IMR-90 (cell line): ENCODE data around the gene ABHD6. TPM values are rescaled to one million over a fixed set of nuclear protein-coding genes. Genes with fewer than 3 reads are reported as not detected.

Experiments
- ATAC-seq: fragments of 200-7000 bp; cut with Tn5 transposase; 2 replicates; pipeline ENCODE4 v1.9.1; 2020; ENCODE audit warnings: low read depth, mild to moderate bottlenecking, moderate library complexity
- BruUV-seq: library from RNA; stranded (reverse); fragments of 400-500 nt; replicated peaks from 2 replicates; lab custom pipeline; 2021; lab: Mats Ljungman, UMichigan
- CTCF ChIA-PET: fragments of 300-600 bp; formaldehyde crosslinking; extraction: SDS; loops from one replicate; lab custom pipeline; 2021; ENCODE audit warnings: antibody characterized with exemption; lab: Yijun Ruan, JAX
- POLR2A ChIA-PET: fragments of 300-600 bp; sonication (Branson Sonifier 250); formaldehyde crosslinking; loops from one replicate; lab custom pipeline; 2022; ENCODE audit warnings: antibody characterized with exemption; ENCODE audit not compliant: unreplicated experiment; lab: Charles Lee
- DNase-seq: peaks from one replicate; pipeline ENCODE4 v3.0.0; 2013
- H2AFZ ChIP-seq: replicated peaks from 2 replicates; pipeline ENCODE3; 2013; ENCODE audit warnings: low read length, mild to moderate bottlenecking; ENCODE audit not compliant: poor library complexity
- H2AK5ac ChIP-seq: 2 replicates; pipeline ENCODE4 v1.6.1; 2013; ENCODE audit warnings: low read depth, low read length, inconsistent platforms
- H2AK9ac ChIP-seq: replicated peaks from 2 replicates; pipeline ENCODE3; 2013; ENCODE audit warnings: mild to moderate bottlenecking, low read depth, low read length, moderate library complexity; ENCODE audit not compliant: poor library complexity
- H2BK120ac ChIP-seq: 2 replicates; pipeline ENCODE4 v1.6.1; 2013; ENCODE audit warnings: low read depth, low read length, inconsistent platforms
- H2BK15ac ChIP-seq: 3 replicates; pipeline ENCODE4 v1.6.1; 2013; ENCODE audit warnings: low read depth, low read length, inconsistent platforms
- H2BK20ac ChIP-seq: 2 replicates; pipeline ENCODE4 v1.6.1; 2013; ENCODE audit warnings: low read depth, mild to moderate bottlenecking, inconsistent platforms, low read length, moderate library complexity
- H2BK5ac ChIP-seq: 2 replicates; pipeline ENCODE4 v1.6.1; 2013; ENCODE audit warnings: mild to moderate bottlenecking, low read depth, low read length, inconsistent platforms; ENCODE audit not compliant: poor library complexity, severe bottlenecking
- H3K14ac ChIP-seq: replicated peaks from 2 replicates; pipeline ENCODE4 v1.6.1; 2013; ENCODE audit warnings: low read depth, low read length, inconsistent platforms
- H3K18ac ChIP-seq: 2 replicates; pipeline ENCODE4 v1.6.1; 2013; ENCODE audit warnings: low read depth, low read length, control low read depth
- H3K23ac ChIP-seq: 2 replicates; pipeline ENCODE4 v1.6.1; 2013; ENCODE audit warnings: low read depth, low read length, inconsistent platforms
- H3K27ac ChIP-seq: 2 replicates; pipeline ENCODE4 v1.5.1; 2013; ENCODE audit warnings: mild to moderate bottlenecking, control low read depth, low read length; ENCODE audit not compliant: insufficient read depth
- H3K27me3 ChIP-seq: 2 replicates; pipeline ENCODE4 v1.6.1; 2013; ENCODE audit warnings: low read length; ENCODE audit not compliant: control insufficient read depth, insufficient read depth
- H3K36me3 ChIP-seq: 2 replicates; pipeline ENCODE4 v1.6.1; 2013; ENCODE audit warnings: low read length, mixed read lengths; ENCODE audit not compliant: control insufficient read depth, insufficient read depth
- H3K4ac ChIP-seq: 2 replicates; pipeline ENCODE4 v1.6.1; 2013; ENCODE audit warnings: low read depth, low read length, inconsistent platforms
- H3K4me1 ChIP-seq: 2 replicates; pipeline ENCODE4 v1.6.1; 2013; ENCODE audit warnings: low read length, mixed read lengths; ENCODE audit not compliant: control insufficient read depth, insufficient read depth
- H3K4me2 ChIP-seq: 2 replicates; pipeline ENCODE4 v1.6.1; 2013; ENCODE audit warnings: low read depth, mild to moderate bottlenecking, control low read depth, low read length, moderate library complexity
- H3K4me3 ChIP-seq: 2 replicates; pipeline ENCODE4 v1.5.1; 2013; ENCODE audit warnings: low read depth, mild to moderate bottlenecking, control low read depth, low read length, moderate library complexity; ENCODE audit not compliant: insufficient read depth
- H3K56ac ChIP-seq: 2 replicates; pipeline ENCODE4 v1.6.1; 2013; ENCODE audit warnings: low read length, inconsistent platforms; ENCODE audit not compliant: insufficient read depth; ENCODE audit errors: extremely low read depth
- H3K79me1 ChIP-seq, 2 experiments: 2 replicates each; pipeline ENCODE4 v1.6.1; 2013; ENCODE audit warnings: low read length in 2 of 2, inconsistent platforms in 1 of 2, low read depth in 1 of 2
- H3K9ac ChIP-seq: 2 replicates; pipeline ENCODE4 v1.6.1; 2013; ENCODE audit warnings: low read depth, low read length, control low read depth
- H3K9me1 ChIP-seq: 2 replicates; pipeline ENCODE4 v1.6.1; 2013; ENCODE audit warnings: low read length, inconsistent platforms; ENCODE audit not compliant: insufficient read depth
- H3K9me3 ChIP-seq: 2 replicates; pipeline ENCODE4 v1.6.1; 2013; ENCODE audit warnings: low read length; ENCODE audit not compliant: control insufficient read depth, insufficient read depth
- H4K20me1 ChIP-seq: 2 replicates; pipeline ENCODE4 v1.6.1; 2013; ENCODE audit warnings: low read length, inconsistent platforms; ENCODE audit not compliant: insufficient read depth
- H4K5ac ChIP-seq: 2 replicates; pipeline ENCODE4 v1.6.1; 2013; ENCODE audit warnings: mild to moderate bottlenecking, low read depth, low read length, control low read depth
- H4K8ac ChIP-seq, 2 experiments: 2 replicates each; pipeline ENCODE4 v1.6.1; 2013; ENCODE audit warnings: low read depth in 2 of 2, low read length in 2 of 2, control low read depth in 1 of 2, inconsistent platforms in 1 of 2
- H4K91ac ChIP-seq: 2 replicates; pipeline ENCODE4 v1.6.1; 2013; ENCODE audit warnings: low read depth, low read length, inconsistent platforms; ENCODE audit not compliant: insufficient read depth
- BHLHE40 ChIP-seq: fragments of 150-350 bp; IDR thresholded peaks from 2 replicates; pipeline ENCODE4 v1.6.1; 2016; ENCODE audit warnings: mild to moderate bottlenecking, low read depth, low read length
- CEBPB ChIP-seq: IDR thresholded peaks from 2 replicates; pipeline ENCODE4 v1.6.1; 2012; ENCODE audit warnings: low read depth, low read length, improper control_type of control experiment
- CHD1 ChIP-seq: IDR thresholded peaks from 2 replicates; pipeline ENCODE4 v1.6.1; 2012; ENCODE audit warnings: low read depth, low read length, improper control_type of control experiment
- ELK1 ChIP-seq: fragments of 150-350 bp; IDR thresholded peaks from 2 replicates; pipeline ENCODE4 v1.6.1; 2016; ENCODE audit warnings: low read depth, mild to moderate bottlenecking, low read length, moderate library complexity, borderline replicate concordance
- FOS ChIP-seq: fragments of 150-350 bp; IDR thresholded peaks from 2 replicates; pipeline ENCODE4 v1.6.1; 2016; ENCODE audit warnings: low read depth, low read length
- MAFK ChIP-seq: IDR thresholded peaks from 2 replicates; pipeline ENCODE4 v1.6.1; 2012; ENCODE audit warnings: low read depth, low read length, improper control_type of control experiment
- MAZ ChIP-seq: IDR thresholded peaks from 2 replicates; pipeline ENCODE4 v1.6.1; 2012; ENCODE audit warnings: low read depth, mild to moderate bottlenecking, low read length, improper control_type of control experiment, moderate library complexity, borderline replicate concordance
- MXI1 ChIP-seq: IDR thresholded peaks from 2 replicates; pipeline ENCODE4 v1.6.1; 2012; ENCODE audit warnings: low read depth, mild to moderate bottlenecking, low read length, moderate library complexity, borderline replicate concordance
- NFE2L2 ChIP-seq: fragments of 150-350 bp; IDR thresholded peaks from 2 replicates; pipeline ENCODE4 v1.6.1; 2016; ENCODE audit warnings: low read depth, mild to moderate bottlenecking, low read length
- POLR2A ChIP-seq: IDR thresholded peaks from 2 replicates; pipeline ENCODE4 v1.6.1; 2012; ENCODE audit warnings: mild to moderate bottlenecking, low read depth, low read length
- RAD21 ChIP-seq: IDR thresholded peaks from 2 replicates; pipeline ENCODE4 v1.6.1; 2012; ENCODE audit warnings: low read length, improper control_type of control experiment
- RCOR1 ChIP-seq: IDR thresholded peaks from 2 replicates; pipeline ENCODE4 v1.6.1; 2012; ENCODE audit warnings: mild to moderate bottlenecking, low read length, improper control_type of control experiment; ENCODE audit not compliant: insufficient replicate concordance
- RFX5 ChIP-seq: IDR thresholded peaks from 2 replicates; pipeline ENCODE4 v1.8.0; 2012; ENCODE audit warnings: low read depth, mild to moderate bottlenecking, low read length, moderate library complexity
- SMC3 ChIP-seq: fragments of 150-350 bp; IDR thresholded peaks from 2 replicates; pipeline ENCODE4 v1.6.1; 2016; ENCODE audit warnings: low read depth, mild to moderate bottlenecking, antibody characterized with exemption, low read length, moderate library complexity
- WGBS, 2 experiments: methylation state at CpG; one replicate each; pipeline versions ENCODE4 v1.1.5 to v1.1.7; 2013; ENCODE audit warnings: missing lambda C conversion rate in 2 of 2; ENCODE audit not compliant: insufficient read length in 1 of 2; ENCODE audit errors: extremely low coverage in 2 of 2; 5-methylcytosine and 5-hydroxymethylcytosine counted together
- dilution Hi-C: fragments of 300-500 bp; cut with HindIII; formaldehyde crosslinking; loops from one replicate; pipeline ENCODE4 v1.14.3; 2018; ENCODE audit warnings: low sequenced_read_pairs; ENCODE audit not compliant: unreplicated experiment
- in situ Hi-C: fragments of 300-500 bp; cut with MboI; formaldehyde crosslinking; loops from 3 replicates; pipeline ENCODE4 v1.14.3; 2019; ENCODE audit warnings: low sequenced_read_pairs, inconsistent platforms, mixed read lengths
- intact Hi-C: fragments of 100-400 bp; cut with micrococcal nuclease; formaldehyde crosslinking; loops from 2 replicates; pipeline ENCODE4 v1.10.0; 2022
- polyA plus RNA-seq, 3 experiments: library from polyadenylated mRNA; depleted of rRNA; stranded (reverse); fragments of >200 nt; gene quantifications; 2 replicates each; pipeline ENCODE4 v1.2.3, GENCODE V29; 2012; ENCODE audit warnings: low replicate concordance in 1 of 3
- total RNA-seq: library from RNA; depleted of rRNA; stranded (reverse); fragments of >200 nt; gene quantifications from 2 replicates; pipeline ENCODE4 v1.2.3, GENCODE V29; 2012
- TF ChIP-seq, protein P1 (sequence below): conservative IDR thresholded peaks from 2 replicates; pipeline ENCODE4 v1.5.1; 2012; ENCODE audit warnings: mild to moderate bottlenecking, low read depth, low read length, improper control_type of control experiment
- TF ChIP-seq, protein P2 (sequence below): fragments of 150-350 bp; IDR thresholded peaks from 2 replicates; pipeline ENCODE4 v1.6.1; 2017; ENCODE audit warnings: mild to moderate bottlenecking, antibody characterized with exemption, low read length, low read depth

Gene ABHD6
- total and polyA plus RNA-seq, 2 of the 4 experiments (the other 2 are of a cell fraction), result 5.0 to 5.6 TPM

DNA sequence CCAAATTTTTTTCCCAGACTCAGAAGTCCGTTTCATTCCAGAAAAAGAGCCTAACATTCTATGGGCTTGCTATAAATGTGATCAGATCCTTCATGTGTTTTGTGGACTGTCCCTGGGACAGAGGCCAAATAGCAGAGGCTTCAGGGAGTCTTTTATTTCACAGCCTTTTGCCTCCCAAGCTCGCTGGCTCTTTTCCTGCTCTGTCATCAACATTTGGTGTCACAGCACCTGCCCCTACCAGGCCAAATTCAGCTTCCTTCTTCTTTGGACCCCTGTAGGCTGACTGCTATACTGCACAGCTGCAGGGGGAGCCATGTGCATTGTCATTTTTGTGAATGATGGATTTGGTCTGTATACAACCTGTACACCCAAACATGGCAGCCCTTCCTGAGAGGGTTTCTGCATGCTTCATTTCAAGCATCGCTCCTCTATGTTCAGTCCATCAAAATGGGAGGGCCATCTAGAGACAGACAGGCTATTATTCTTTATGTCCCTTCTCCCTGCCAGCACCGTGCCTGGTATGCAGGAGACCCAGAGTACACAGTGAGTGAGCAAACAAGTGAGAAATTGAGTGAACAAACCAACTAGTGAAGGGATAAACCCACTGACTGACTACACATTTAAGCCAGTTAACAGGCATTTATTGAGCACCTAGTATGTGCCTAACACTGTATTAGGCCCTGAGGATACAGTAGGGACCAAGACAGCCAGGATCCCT, 50.6 kb downstream of the ABHD6 start:
- Histone ChIP-seq H3K14ac (no peak overlapping the region), H3K9me1 (no peaks in the 10 kb centered on the region), H3K56ac (no peak overlapping the region), H2AK5ac (no peak overlapping the region), H3K4me1 (no peaks in the 10 kb centered on the region), H3K79me1 (no peaks in the 10 kb centered on the region), H4K91ac (no peak overlapping the region), H2BK15ac (no peak overlapping the region), H2BK5ac (no peak overlapping the region), H2BK20ac (no peak overlapping the region), H3K23ac (no peak overlapping the region), H3K27me3 (no peaks in the 10 kb centered on the region), H2AK9ac (no peak overlapping the region), H3K27ac (no peak overlapping the region), H3K4ac (no peak overlapping the region), H4K8ac (no peak overlapping the region), H3K4me3 (no peak overlapping the region), H3K9me3 (no peaks in the 10 kb centered on the region), H3K9ac (no peak overlapping the region), H4K20me1 (no peaks in the 10 kb centered on the region), H4K5ac (no peak overlapping the region), H3K36me3 (peaks cover 10% of the 10 kb centered on the region; the same call in 1 of the 2 replicates), H3K18ac (no peak overlapping the region), H2BK120ac (no peak overlapping the region), H2AFZ (no peak overlapping the region), H3K4me2 (no peak overlapping the region)
- in situ Hi-C loops, result no loop called here
- DNase-seq, result no peak
- dilution Hi-C loops, result no loop called here
- CTCF ChIA-PET, result no interaction called here
- no peak for TF ChIP-seq ELK1
- TF ChIP-seq MAFK, result no peak
- TF ChIP-seq SMC3, result no peak
- TF ChIP-seq MXI1, result no peak
- TF ChIP-seq, protein P1, sequence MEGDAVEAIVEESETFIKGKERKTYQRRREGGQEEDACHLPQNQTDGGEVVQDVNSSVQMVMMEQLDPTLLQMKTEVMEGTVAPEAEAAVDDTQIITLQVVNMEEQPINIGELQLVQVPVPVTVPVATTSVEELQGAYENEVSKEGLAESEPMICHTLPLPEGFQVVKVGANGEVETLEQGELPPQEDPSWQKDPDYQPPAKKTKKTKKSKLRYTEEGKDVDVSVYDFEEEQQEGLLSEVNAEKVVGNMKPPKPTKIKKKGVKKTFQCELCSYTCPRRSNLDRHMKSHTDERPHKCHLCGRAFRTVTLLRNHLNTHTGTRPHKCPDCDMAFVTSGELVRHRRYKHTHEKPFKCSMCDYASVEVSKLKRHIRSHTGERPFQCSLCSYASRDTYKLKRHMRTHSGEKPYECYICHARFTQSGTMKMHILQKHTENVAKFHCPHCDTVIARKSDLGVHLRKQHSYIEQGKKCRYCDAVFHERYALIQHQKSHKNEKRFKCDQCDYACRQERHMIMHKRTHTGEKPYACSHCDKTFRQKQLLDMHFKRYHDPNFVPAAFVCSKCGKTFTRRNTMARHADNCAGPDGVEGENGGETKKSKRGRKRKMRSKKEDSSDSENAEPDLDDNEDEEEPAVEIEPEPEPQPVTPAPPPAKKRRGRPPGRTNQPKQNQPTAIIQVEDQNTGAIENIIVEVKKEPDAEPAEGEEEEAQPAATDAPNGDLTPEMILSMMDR, result no peak
- no peak for TF ChIP-seq RFX5
- no peak for TF ChIP-seq RCOR1
- TF ChIP-seq, protein P2, sequence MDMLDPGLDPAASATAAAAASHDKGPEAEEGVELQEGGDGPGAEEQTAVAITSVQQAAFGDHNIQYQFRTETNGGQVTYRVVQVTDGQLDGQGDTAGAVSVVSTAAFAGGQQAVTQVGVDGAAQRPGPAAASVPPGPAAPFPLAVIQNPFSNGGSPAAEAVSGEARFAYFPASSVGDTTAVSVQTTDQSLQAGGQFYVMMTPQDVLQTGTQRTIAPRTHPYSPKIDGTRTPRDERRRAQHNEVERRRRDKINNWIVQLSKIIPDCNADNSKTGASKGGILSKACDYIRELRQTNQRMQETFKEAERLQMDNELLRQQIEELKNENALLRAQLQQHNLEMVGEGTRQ, result no peak
- TF ChIP-seq RAD21, result no peak
- TF ChIP-seq BHLHE40, result no peak
- TF ChIP-seq NFE2L2, result no peak
- no peak for TF ChIP-seq CEBPB
- no peak for TF ChIP-seq MAZ
- no peak for TF ChIP-seq FOS
- TF ChIP-seq POLR2A, result no peak
- TF ChIP-seq CHD1, result no peak
- no TSS peak for BruUV-seq
- POLR2A ChIA-PET, result no interaction called here
- no peak for ATAC-seq
- intact Hi-C loops, result no loop called here
- WGBS, 2 experiments, result no CpG with 5 or more reads among the region's 4 CpGs
